AG08396 (cell line): ENCODE measurements around the gene WDR86.
A peak's percentile ranks its signal among the peaks of the same experiment; 100 is the strongest.

Experiments
- DNase-seq: peaks from one replicate; pipeline ENCODE4 v3.0.0; 2012; ENCODE audit warnings: low spot score, mixed read lengths

WDR86 gene

GRCh38 chr7:151347200-151347599, 62.6 kb downstream of the WDR86 start:
- DNase-seq: no peak

GRCh38 chr7:151346470-151346769, 63.4 kb downstream of the WDR86 start:
- DNase-seq: no peak

- no peak for DNase-seq
Measured at GRCh38 chr7:151345576-151346469, 64.0 kb downstream of the WDR86 start.

- DNase-seq: no peak
Measured at GRCh38 chr7:151343516-151343915, 66.3 kb downstream of the WDR86 start.

GRCh38 chr7:151342811-151343210, 67.0 kb downstream of the WDR86 start:
- DNase-seq: no peak

- no peak for DNase-seq
Measured at GRCh38 chr7:151342102-151342646, 67.7 kb downstream of the WDR86 start.

- peak; percentile 98 for DNase-seq
Measured at GRCh38 chr7:151341357-151342101, 68.3 kb downstream of the WDR86 start, which contains the start of gene NUB1. Gene NUB1, plus strand, starts transcription at chr7:151341812. Its CDS starts 3,538 bp downstream, at chr7:151345350.

- DNase-seq: peak; percentile 24
Measured at GRCh38 chr7:151340794-151341356, 69.0 kb downstream of the WDR86 start.

- no peak for DNase-seq
Measured at GRCh38 chr7:151339651-151340382, 70.0 kb downstream of the WDR86 start.

GRCh38 chr7:151338809-151339208, 71.0 kb downstream of the WDR86 start:
- DNase-seq: no peak

- DNase-seq: no peak
Measured at GRCh38 chr7:151337346-151337745, 72.5 kb downstream of the WDR86 start.

GRCh38 chr7:151336027-151336708, 73.7 kb downstream of the WDR86 start:
- DNase-seq: no peak

GRCh38 chr7:151334628-151335027, 75.2 kb downstream of the WDR86 start:
- no peak for DNase-seq
